ENCODE measurements around the gene NALF2.

The NALF2 gene

DNA sequence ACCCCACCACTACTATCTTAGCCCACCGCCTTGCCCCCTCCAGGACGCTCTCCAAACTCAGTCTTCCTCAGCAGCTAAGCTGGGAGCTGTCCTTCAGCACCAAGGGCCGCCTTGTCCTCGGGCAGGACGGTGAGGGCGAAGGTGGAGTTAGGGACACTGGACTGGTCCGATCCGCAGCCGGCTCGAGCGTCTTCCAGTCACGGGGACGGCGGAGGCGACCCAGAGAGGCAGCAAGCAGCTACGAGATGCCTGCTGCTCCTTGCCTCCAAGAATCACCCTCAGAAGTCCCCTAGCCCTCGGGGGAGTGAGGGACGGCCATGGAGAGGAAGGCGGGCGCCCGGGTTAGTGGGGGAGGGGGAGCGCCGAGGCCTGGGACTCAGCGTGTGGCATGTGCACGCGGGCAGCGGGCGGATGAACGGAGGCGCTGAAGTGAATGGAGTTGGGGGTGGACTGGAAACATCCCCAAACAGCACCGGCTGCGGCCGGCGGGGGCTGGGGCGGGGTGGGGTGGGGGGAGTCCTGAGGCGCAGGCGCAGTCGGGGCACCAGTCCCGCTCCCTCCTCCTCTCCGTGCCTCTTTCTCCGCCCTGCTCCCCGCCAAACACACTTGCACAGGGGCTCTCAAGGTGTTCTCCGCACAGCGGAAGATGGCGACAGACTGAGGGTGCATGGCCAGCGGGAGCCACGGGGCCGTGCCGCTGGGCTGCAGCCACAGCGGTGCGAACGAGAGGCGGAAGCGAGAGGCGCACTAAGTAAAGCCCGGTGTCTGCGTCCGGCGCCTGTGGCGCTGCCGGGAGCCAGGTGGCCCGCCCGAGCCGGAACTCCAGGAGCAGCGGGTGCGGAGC is at the start of gene NALF2:
TSS of gene NALF2 (plus strand) at position 545 of the 844 bp plus-strand sequence. CDS start 957 bp downstream, outside the sequence.
- DNase-seq (ENCODE audit: low read depth), result peak; percentile 19

- no peak for DNase-seq (ENCODE audit: low read depth)
Observed at GRCh38 chrX:69457756-69458155, 46.4 kb upstream of the NALF2 start.

DNA sequence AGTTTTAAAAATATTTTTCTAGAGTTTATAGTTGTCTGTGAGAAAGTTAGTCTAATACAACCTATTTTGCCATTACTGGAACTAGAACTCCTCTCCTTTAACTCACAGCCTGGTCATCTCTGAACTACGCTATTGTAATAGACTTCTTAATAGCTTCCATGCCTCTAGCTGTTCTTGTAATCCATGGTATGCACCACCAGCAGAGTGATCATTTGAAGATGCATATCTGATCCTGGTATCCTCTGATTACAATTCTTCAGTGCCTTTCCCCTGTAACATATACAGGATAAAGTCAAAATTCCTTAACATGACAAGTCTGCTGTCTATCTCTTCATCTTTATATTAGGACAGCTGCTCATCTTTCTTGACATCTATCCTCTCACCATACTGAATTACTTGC is 37.6 kb upstream of the NALF2 start:
- DNase-seq (ENCODE audit: low read depth), result no peak

GRCh38 chrX:69469975-69470374 is 34.2 kb upstream of the NALF2 start:
- no peak for DNase-seq (ENCODE audit: low read depth)

DNA sequence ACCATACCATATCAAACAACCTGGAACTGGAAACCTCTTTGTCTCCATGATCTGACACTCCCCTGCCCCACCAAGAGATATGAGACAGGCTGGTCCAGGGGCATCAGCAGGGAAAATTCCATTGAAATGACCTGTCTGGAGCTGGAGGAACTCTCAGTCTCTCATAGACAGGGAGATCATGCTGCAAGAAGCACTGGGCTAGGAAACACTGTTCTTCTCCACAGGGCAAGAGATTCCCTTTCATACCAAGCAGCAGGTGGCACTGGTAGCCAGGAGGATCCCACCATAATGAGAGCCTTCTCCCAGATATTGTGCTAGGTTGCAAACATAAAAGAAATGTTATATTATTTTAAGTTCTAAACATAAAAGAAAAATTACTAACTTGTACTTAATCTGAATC is 14.5 kb upstream of the NALF2 start:
- DNase-seq (ENCODE audit: low read depth), result no peak

DNA sequence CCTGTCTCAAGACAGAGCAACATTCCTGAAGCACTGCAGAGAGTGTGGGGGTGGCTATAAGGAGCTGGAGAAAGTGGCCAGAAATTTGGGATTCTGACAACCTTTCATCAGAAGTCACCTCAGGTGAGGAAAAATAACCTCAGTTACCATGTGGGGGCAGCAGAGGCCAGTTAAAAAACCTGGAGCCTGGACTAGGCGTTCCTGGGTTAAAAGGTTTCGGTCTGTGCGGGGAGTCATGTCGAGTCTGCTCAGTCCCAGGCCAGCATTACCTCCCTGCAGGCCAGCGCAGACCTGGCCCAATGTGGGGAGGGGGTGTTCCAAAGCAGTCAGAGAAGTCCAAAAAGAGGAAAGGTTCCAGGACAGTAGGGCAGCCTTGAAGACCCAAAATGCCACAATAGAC is 10.9 kb upstream of the NALF2 start:
- DNase-seq (ENCODE audit: low read depth), result no peak

- no peak for DNase-seq (ENCODE audit: low read depth)
Observed at GRCh38 chrX:69493766-69494165, 10.4 kb upstream of the NALF2 start.

DNA sequence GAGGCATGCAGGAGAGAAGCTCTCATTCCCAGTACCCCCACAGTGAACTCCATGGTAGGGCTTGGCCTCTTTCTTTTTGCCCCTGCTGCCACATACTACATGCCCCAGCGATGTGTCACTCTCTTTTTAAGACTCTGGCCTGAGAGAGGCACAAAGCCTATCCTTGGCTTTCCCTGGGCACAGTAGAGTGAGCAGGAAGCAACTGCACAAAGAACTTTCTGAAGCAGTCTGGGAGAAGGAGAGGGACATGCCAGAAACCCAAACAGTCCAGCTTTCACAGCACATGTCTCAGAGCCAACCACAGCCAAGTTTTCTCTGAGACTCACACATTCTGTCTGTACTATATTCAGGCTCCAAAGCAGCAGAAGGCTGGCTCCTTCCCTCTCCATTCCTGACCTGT is 7.9 kb upstream of the NALF2 start:
- no peak for DNase-seq (ENCODE audit: low read depth)

GRCh38 chrX:69501429-69501828 is 2.7 kb upstream of the NALF2 start:
- DNase-seq (ENCODE audit: low read depth), result no peak

- DNase-seq (ENCODE audit: low read depth), result no peak
Observed at GRCh38 chrX:69503228-69503781, 821 bp upstream of the NALF2 start.

GRCh38 chrX:69504626-69505612 is 793 bp downstream of the NALF2 start:
- no peak for DNase-seq (ENCODE audit: low read depth)

- DNase-seq (ENCODE audit: low read depth), result no peak
Observed at GRCh38 chrX:69505772-69506616, 1.9 kb downstream of the NALF2 start.

GRCh38 chrX:69506617-69507499 is 2.7 kb downstream of the NALF2 start:
- peak; percentile 3 for DNase-seq (ENCODE audit: low read depth)

GRCh38 chrX:69507500-69507789 is 3.3 kb downstream of the NALF2 start:
- no peak for DNase-seq (ENCODE audit: low read depth)

DNA sequence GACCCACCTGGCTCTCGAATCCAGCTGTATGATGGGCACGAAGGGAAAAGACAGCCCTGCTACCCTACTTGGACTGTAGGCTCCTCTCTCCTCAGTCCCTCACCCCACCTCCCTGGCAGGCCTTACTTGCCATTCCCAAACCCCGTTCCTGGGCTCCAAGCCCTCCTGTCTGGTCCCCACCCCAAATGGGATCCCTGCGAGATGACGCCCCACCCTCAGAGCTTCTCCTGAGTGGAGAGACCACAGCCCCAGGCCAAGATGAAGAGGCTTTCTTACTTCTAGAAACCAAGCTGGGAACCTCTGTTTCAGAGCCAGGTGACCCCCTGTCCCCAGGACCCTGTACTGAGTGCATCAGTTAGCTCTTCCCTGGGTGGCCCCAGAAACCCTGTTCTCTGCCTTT is 4.5 kb downstream of the NALF2 start:
- DNase-seq (ENCODE audit: low read depth), result no peak

GRCh38 chrX:69510137-69510715 is 6.1 kb downstream of the NALF2 start:
- DNase-seq (ENCODE audit: low read depth), result no peak

GRCh38 chrX:69510914-69511513 is 6.9 kb downstream of the NALF2 start:
- DNase-seq (ENCODE audit: low read depth), result no peak

- no peak for DNase-seq (ENCODE audit: low read depth)
Observed at GRCh38 chrX:69522052-69522451, 17.9 kb downstream of the NALF2 start.

DNA sequence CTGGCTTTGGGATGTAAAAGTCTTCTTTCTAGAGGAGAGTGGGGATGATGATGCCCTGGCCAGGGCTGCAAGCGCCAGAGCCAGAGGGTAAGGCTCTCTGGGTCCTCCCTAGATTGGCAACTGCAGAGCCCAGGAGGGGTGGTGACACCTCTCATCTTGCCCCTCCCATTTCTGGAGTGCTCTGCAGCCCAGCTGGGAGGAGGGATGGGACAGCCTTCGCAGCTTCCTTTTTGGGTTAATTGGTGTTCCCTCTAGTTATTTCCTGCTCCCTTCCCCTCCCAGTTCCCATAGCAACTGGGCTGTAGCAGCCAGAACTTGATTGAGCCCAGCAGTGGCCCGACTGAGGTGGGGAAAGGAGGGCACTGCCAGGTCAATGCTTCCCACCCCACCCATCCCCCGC is 19.2 kb downstream of the NALF2 start:
- no peak for DNase-seq (ENCODE audit: low read depth)

GRCh38 chrX:69524781-69525363 is 20.7 kb downstream of the NALF2 start:
- DNase-seq (ENCODE audit: low read depth), result no peak

Measured in ELR (cell line).